Smooth muscle cell of the brain vasculature (primary cell): ENCODE results near the gene VWA5B1.
"Not testable (repeated sequence)": the region's sequence is repeated elsewhere in the genome, so short reads cannot be mapped to it uniquely, and the experiment has no call there.

Experiments used
- DNase-seq: peaks from one replicate; pipeline ENCODE4 v3.0.0-alpha.2; 2012; ENCODE audit warnings: low read depth, low spot score

Gene VWA5B1, protein sequence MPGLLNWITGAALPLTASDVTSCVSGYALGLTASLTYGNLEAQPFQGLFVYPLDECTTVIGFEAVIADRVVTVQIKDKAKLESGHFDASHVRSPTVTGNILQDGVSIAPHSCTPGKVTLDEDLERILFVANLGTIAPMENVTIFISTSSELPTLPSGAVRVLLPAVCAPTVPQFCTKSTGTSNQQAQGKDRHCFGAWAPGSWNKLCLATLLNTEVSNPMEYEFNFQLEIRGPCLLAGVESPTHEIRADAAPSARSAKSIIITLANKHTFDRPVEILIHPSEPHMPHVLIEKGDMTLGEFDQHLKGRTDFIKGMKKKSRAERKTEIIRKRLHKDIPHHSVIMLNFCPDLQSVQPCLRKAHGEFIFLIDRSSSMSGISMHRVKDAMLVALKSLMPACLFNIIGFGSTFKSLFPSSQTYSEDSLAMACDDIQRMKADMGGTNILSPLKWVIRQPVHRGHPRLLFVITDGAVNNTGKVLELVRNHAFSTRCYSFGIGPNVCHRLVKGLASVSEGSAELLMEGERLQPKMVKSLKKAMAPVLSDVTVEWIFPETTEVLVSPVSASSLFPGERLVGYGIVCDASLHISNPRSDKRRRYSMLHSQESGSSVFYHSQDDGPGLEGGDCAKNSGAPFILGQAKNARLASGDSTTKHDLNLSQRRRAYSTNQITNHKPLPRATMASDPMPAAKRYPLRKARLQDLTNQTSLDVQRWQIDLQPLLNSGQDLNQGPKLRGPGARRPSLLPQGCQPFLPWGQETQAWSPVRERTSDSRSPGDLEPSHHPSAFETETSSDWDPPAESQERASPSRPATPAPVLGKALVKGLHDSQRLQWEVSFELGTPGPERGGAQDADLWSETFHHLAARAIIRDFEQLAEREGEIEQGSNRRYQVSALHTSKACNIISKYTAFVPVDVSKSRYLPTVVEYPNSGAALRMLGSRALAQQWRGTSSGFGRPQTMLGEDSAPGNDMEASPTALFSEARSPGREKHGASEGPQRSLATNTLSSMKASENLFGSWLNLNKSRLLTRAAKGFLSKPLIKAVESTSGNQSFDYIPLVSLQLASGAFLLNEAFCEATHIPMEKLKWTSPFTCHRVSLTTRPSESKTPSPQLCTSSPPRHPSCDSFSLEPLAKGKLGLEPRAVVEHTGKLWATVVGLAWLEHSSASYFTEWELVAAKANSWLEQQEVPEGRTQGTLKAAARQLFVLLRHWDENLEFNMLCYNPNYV

DNA sequence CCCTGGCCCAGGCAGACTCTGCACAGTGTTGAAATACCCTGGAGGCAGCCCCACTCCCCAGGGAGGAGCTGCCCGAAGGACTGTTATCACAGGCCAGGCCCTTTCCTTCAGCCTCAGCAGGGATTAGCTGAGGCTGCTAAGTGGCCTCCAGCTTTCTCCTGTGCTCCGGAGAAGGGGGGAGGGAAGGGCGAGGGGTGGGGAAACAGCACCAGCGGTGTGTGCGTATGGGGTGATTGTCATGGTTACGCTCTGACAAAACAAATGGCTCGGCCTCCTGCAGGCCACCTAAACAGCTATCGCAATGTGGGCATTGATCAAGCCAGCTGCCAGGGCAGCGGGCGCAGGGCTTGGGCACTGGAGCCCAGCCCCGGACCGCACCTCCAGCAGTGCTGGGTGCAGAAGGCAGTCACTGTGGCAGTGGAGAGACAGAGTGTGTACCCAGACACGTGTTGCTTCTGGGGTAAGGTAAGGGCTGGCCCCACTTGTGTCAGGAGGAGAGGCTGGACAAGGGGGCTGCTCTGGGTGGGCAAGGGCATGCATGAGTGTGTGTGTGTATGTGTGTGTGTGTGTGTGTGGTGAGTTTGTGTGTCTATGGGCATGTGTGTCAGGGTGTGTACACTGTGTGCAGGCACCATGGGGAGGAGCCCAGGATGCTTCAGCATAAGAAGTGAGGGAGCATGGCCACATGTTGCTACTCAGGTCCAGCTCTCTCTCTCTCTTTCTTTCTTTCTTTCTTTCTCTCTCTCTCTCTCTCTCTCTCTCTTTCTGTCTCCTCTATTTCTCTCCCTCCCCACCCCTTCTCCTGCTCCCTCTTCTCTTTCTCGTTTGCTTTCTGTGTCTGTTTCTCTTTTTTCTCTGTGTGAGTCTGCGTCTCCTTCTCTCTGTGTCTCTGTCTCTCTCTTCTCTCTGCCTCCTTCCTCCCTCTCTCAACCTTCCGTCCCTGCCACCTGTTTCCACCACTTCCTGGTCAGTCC, at the start of gene VWA5B1:
Gene VWA5B1 (plus strand): TSS at position 252 of the 974 bp plus-strand sequence. CDS start 19,727 bp downstream, outside the sequence.
- DNase-seq: no peak

GRCh38 chr1:20242890-20243479, 47.7 kb upstream of the VWA5B1 start:
- DNase-seq: no peak

DNA sequence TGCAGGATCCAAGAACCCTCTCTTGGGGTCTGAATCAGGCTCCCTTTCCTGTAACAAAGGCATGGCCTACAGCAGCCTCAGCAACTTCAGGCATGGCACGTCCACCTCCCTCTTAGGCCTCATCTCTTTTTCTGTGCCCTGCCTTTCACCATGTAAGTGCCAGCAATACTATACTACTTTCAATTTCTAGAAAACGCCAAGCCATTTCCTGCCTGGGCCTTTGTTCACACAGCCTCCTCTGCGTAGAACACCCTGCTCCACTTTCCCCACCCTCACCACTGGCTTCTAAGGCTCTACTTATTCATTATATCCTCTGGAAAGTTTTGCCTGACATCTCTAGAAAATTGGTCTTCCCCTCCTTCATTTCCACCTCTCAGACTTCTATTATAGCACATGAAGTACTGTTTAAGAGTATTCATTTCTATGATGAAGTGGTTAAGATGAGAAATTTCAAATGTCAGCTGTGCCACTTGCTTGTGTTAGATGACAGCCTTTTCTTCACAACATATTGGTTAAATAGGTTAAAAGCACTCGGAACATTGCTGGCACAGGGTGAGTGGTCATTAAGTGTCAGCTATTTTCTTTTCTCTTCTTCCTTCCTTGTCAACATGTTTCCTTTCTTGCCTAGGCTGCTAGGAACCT, 41.6 kb upstream of the VWA5B1 start:
- no peak for DNase-seq

DNA sequence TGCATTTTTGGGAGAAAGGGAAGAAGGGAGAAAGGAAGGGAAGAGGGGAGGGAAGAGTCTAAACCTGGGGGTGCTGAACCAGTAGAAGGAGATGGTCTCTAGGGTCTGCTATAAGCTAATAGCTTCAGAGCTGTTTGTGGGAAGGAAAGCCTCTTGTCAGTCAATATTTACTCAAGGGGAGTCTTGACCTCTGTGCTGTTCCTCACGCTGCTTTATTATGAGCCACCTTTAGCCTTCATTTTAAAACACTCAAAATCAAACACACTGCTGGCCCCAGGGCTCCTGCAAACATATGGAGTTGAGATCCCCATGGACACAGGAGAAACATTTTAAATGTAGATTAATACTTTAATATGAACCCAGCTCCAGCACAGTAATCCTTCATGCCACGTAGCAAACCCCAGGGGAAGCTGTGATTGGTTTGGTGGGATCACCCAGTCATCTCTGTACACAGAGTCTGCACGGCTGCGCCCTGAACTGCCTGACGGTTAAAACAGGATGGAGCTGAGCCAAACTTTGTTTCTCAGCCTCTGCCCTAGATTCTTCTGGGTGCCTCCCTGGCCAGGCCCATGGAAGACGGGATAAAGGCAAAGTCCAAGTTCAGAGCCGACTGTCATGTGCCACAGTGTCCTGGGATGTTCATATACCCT, 40.2 kb upstream of the VWA5B1 start:
- no peak for DNase-seq

GRCh38 chr1:20252587-20252986, 38.1 kb upstream of the VWA5B1 start:
- no peak for DNase-seq

DNA sequence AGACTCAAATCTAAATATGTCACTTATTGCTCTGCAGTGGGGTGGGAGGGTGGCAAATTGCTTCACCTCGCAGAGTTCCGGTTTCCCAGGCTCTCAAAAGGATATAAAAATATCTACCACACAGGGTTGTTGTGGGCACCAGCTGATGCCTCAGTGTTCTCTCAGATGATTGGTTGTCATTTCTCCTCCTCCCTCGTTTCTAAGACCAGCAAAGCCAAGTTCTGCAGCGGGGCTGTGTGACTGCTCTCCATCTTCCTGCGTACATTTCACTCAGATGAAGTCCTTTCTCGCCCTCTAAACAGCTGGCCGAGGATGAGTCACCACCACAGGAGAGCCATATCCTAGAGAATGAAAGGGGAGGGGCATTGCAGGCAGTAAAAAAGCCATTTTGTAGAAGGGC, 35.0 kb upstream of the VWA5B1 start:
- DNase-seq: peak; percentile 10

DNA sequence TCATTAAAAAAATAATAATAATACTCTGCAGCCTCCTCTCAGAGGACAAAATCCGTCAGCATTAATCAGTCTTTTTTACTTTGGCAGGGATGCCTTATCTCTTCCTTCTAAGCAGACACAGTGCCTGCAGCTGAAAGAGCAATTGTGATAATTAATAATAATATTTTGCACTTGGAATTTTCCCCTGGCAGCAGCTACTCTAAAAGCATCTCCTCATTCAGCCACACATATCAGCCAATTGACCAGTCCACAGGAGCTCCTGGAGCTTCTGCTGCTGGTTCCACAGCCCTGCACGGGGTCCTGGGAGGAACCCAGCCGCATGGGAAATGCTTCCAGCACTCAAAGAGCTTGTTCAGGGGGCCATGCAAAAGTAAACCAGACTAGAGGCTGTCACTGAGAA, 31.0 kb upstream of the VWA5B1 start:
- no peak for DNase-seq

DNA sequence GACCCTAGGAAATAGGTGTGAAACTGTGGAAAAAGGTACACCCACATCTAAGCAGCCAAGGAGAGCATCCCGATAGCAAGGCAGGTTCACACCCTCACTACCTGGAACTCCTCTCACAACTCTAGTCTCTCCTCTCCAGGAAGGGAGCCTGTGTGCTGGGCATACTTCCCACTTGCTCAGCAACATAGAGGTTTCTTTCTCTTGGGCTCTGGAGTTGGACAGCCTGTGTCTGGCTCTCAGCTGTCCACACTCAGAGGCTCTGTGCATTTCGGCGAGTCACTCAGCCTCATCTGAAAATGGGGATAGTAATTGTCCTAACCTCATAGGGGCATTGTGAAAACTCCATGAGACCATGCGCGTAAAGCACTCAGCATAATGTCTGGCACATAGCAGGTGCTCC, 29.6 kb upstream of the VWA5B1 start:
- no peak for DNase-seq

GRCh38 chr1:20262810-20263534, 27.7 kb upstream of the VWA5B1 start:
- no peak for DNase-seq

DNA sequence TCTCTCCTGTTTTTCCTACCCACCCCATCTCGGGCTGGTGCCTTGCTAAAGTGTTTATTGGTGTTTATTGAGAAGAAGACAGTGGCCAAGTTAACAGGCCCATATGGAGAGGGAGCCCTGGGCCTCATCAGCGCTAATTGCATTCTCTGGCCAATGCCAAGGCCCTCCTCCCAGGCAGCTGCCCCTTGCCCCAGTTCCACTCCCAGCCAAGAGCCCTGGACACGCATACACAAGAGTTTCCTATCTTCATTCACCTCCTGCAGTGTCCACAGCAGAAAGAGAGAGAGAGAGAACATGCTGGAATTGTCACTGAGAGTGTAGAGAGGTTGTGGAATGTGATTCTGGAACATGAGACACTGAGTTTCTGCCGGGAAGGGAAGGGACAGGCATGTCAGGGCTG, 25.4 kb upstream of the VWA5B1 start:
- DNase-seq: no peak

DNA sequence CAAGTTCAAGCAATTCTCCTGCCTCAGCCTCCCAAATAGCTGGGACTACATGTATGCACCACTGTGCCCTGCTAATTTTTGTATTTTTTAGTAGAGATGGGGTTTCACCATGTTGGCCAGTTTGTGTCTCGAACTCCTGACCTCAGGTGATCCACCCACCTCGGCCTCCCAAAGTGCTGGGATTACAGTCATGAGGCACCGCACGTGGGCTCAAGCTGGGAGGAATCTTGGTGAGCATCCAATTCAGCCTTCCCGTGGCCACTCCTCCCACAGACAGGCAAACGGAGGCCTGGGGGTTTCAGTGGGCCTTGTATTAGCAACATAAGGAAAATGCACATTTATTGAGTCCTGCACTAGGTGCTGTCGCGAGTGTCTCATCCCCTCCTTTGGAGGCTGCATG, 24.5 kb upstream of the VWA5B1 start:
- DNase-seq: no peak

GRCh38 chr1:20266642-20267041, 24.0 kb upstream of the VWA5B1 start:
- DNase-seq: no peak

DNA sequence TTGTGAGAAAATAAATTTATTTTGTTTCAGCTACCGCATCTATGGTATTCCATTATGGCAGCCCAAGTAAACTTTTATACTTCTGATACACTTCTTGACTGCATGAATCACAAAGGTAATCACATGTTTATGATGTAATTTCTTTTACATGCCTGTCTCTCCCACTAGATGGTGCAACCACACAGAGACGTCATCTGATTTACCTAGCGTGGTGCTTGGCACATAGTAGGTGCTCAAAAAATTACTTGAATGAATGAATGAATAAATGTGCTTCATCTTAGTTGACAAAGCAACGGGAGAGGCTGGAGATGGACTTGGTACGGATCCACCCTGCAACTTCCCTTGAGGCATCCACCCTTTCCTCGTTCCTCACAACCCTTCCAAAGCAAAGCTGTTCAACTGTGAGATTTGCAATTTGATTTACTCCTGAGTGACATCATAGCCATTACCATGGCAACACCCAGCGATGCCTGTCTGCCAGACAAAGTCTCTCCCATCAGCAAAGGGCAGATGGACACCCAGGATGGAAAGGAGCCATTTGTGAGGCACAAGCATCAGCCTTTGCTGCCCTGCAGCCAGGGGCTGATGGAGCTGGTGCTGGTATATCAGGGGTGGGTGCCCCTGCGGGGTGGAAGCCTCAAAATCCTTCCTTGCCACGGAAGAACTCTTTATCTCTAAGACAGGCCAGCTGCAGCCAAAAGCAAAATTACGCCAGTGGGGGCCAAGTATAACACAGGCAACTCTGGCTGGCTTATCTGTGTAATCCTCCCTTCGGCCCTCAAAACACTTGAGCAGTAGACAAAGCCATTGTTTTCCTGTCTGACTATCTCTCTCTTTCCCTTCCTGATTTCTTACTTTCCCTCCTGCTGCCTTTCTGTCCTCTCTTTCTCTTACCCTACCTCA, 18.9 kb upstream of the VWA5B1 start:
- no peak for DNase-seq

- DNase-seq: not testable (repeated sequence)
Observed at GRCh38 chr1:20273716-20274115, 17.0 kb upstream of the VWA5B1 start.

- DNase-seq: no peak
Observed at GRCh38 chr1:20275319-20275925, 15.3 kb upstream of the VWA5B1 start.

DNA sequence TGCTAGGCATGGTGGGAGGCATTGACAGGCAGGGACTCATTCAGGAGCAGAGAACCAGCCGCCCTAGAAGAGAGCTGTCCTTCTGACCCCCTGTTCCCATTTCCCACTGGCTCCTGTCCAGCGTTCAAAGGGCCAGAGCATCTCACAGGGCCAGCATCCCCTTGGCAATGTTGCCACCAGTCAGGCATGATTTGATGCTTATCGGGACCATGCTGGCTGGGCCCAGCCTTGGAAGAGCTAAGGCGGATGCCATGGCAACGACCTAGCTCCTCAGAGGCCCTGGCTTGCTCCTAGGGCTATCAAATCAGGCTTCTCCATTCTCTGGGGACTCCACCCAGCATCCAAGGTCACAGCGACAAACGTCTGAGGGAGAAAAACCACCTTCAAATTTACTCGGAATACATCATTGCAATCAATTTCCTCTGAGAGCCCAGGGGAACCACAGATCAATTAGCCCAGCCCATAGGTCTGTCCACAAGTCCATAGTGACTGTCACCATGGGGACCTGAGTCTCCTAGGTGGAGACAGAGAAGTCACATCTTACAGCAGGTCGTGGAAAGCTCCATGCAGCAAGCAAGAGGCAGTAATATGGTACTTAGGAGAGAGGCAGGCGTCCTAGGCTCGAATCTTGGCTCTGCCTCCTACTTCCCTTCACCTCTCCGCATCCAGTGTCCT, 14.1 kb upstream of the VWA5B1 start:
- DNase-seq: no peak

DNA sequence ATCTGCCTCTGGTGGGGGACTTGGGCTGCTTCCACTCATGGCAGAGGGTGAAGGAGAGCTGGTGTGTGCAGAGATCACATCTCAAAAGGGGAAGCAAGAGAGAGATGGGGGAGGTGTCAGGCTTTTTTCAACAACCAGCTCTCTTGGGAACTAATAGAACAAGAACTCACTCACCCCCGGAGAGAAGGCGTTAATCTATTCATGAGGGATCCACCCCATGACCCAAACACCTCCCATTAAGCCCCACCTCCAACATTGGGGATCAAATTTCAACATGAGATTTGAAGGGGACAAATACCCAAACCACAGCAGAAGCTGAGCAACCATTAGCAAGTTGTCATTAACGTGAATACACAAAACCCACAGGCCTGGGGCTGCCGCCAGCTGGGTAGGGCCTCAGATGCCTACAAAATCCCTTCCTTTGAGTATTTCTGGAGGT, 12.0 kb upstream of the VWA5B1 start:
- DNase-seq: no peak
